CD4-positive, alpha-beta T cell treated with Interleukin-12 subunit alpha and Interleukin-12 subunit beta, for 1 hour (primary cell): ENCODE data around the gene NUTM2F.
"Not testable (repeated sequence)": the region's sequence is repeated elsewhere in the genome, so short reads cannot be mapped to it uniquely, and the experiment has no call there.

Source experiments
- DNase-seq: peaks from one replicate; pipeline ENCODE4 v3.0.0-alpha.2; 2020

Gene NUTM2F

GRCh38 chr9:94328544-94328943 is at the start of gene NUTM2F:
Gene NUTM2F (minus strand): TSS chr9:94328644. CDS start chr9:94328623, 21 bp downstream.
- not testable (repeated sequence) for DNase-seq

- not testable (repeated sequence) for DNase-seq
Observed at GRCh38 chr9:94375197-94375596, 46.8 kb upstream of the NUTM2F start.

- DNase-seq = peak; percentile 93
Observed at GRCh38 chr9:94374176-94375056, 46.0 kb upstream of the NUTM2F start.

- not testable (repeated sequence) for DNase-seq
Observed at GRCh38 chr9:94373779-94374175, 45.3 kb upstream of the NUTM2F start.

GRCh38 chr9:94370266-94370665 is 41.8 kb upstream of the NUTM2F start:
- not testable (repeated sequence) for DNase-seq

- not testable (repeated sequence) for DNase-seq
Observed at GRCh38 chr9:94364093-94364614, 35.7 kb upstream of the NUTM2F start.

- DNase-seq = not testable (repeated sequence)
Observed at GRCh38 chr9:94357158-94357557, 28.7 kb upstream of the NUTM2F start.

GRCh38 chr9:94351901-94352723 is 23.7 kb upstream of the NUTM2F start:
- DNase-seq = not testable (repeated sequence)

GRCh38 chr9:94348754-94349153 is 20.3 kb upstream of the NUTM2F start:
- DNase-seq = not testable (repeated sequence)

- DNase-seq = not testable (repeated sequence)
Observed at GRCh38 chr9:94347451-94347850, 19.0 kb upstream of the NUTM2F start.

- DNase-seq = not testable (repeated sequence)
Observed at GRCh38 chr9:94341703-94342102, 13.3 kb upstream of the NUTM2F start.

GRCh38 chr9:94340750-94341149 is 12.3 kb upstream of the NUTM2F start:
- not testable (repeated sequence) for DNase-seq

- not testable (repeated sequence) for DNase-seq
Observed at GRCh38 chr9:94339657-94340056, 11.2 kb upstream of the NUTM2F start.

- DNase-seq = not testable (repeated sequence)
Observed at GRCh38 chr9:94338723-94339122, 10.3 kb upstream of the NUTM2F start.

- not testable (repeated sequence) for DNase-seq
Observed at GRCh38 chr9:94336445-94336844, 8.0 kb upstream of the NUTM2F start.

- DNase-seq = not testable (repeated sequence)
Observed at GRCh38 chr9:94325583-94325982, 2.9 kb downstream of the NUTM2F start.

GRCh38 chr9:94323153-94323798 is 5.2 kb downstream of the NUTM2F start:
- DNase-seq = not testable (repeated sequence)

- DNase-seq = not testable (repeated sequence)
Observed at GRCh38 chr9:94322342-94322940, 6.0 kb downstream of the NUTM2F start.

GRCh38 chr9:94317949-94318657 is 10.3 kb downstream of the NUTM2F start:
- DNase-seq = not testable (repeated sequence)

GRCh38 chr9:94316236-94316635 is 12.2 kb downstream of the NUTM2F start:
- DNase-seq = not testable (repeated sequence)
